HT1080 (cell line): ENCODE measurements around the gene CCNI. TPM values are rescaled to one million over a fixed set of nuclear protein-coding genes. Genes with fewer than 3 reads are reported as not detected.
"Not testable (repeated sequence)": the region's sequence is repeated elsewhere in the genome, so short reads cannot be mapped to it uniquely, and the experiment has no call there.

ENCODE experiments used
- DNase-seq: peaks from one replicate; pipeline ENCODE4 v3.0.0-alpha.2; 2015; ENCODE audit warnings: low read depth
- total RNA-seq: library from RNA; depleted of rRNA; stranded (reverse); fragments of >200 nt; shearing (Covaris generic); gene quantifications from 2 replicates; pipeline ENCODE4 v1.2.3, GENCODE V29; 2014

Gene CCNI
- total RNA-seq, 1 experiment from 2014 or later = 108 TPM

DNA sequence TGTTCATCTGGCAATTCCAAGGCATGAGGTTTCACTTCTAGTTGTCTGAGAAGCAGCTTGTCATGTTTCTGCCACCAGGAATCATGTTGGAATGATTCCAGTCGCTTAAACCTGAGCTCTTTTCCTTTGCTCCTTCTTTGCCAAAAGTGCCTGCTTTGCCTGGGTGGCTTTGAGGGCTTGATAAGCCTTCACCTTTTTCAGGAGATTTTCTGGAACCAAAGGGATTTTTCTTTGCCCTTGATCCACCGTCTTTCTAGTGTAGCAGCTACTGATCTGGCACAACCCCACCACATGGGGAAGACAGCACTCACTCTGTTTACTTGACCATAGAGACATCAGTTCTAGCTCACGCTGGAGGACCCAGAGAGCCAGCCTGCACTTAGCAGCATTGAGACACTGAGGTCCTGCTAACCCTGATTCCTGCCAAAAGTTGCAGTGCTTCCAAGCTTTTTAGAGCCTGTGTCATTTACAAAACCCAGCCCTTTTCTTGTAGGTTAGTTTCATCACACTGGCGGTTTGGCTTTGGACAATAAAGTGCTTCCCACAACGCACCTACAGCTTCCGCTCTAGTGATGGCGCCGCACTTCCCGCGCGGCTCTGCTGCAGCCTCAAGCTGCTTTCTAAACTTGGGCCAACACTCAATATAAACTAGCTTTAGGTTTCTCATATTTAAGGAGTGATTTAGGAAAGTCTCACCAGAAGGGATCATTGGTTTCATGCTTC, 7.3 kb upstream of the CCNI start:
- DNase-seq = no peak

DNA sequence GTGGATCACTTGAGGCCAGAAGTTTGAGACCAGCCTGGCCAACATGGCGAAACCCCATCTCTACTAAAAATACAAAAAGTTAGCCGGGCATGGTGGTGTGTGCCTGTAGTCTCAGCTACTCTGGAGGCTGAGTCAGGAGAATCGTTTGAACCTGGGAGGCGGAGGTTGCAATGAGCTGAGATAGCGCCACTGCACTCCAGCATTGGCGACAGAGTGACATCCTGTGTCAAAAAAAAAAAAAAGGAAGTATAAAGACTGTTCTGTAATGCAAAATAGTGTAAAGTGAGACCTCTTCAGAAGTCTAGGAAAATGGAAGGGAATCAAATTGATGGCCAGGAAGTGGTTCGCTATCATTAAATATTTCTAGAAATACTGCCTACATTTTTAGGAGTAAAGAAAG, 5.0 kb upstream of the CCNI start:
- DNase-seq = not testable (repeated sequence)

DNA sequence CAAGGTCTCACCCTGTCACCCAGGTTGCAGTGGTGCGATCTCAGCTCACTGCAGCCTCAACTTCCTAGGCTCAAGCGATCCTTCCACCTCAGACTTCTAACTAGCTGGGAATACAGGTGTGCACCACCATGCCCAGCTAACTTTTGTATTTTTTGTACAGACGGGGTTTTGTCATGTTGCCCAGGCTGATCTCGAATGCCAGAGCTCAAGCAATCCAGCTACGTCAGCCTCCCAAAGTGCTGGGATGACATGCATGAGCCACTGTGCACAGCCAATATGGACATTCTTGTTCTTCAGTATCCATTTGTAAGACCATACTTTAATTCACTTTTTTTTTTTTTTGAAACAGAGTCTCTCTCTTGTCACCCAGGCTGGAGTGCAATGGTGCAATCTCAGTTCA, 3.5 kb upstream of the CCNI start:
- no peak for DNase-seq

DNA sequence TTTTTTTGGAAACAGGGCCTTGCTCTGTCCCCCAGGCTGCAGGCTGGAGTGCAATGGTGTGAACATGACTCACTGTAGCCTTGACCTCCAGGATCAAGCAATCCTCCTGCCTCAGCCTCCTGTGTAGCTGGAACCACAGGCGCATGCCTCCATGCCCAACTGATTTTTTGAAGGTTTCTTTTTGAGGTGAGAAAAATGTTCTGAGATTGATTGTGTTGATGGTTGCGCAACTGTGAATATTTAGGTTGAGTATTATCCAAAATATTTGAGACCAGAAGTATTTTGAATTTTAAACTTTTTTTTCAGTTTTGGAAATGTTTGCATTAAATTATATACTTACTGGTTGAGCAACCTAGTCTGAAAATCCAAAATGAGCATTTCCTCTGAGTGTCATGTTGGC, 2.6 kb upstream of the CCNI start:
- DNase-seq = no peak

DNA sequence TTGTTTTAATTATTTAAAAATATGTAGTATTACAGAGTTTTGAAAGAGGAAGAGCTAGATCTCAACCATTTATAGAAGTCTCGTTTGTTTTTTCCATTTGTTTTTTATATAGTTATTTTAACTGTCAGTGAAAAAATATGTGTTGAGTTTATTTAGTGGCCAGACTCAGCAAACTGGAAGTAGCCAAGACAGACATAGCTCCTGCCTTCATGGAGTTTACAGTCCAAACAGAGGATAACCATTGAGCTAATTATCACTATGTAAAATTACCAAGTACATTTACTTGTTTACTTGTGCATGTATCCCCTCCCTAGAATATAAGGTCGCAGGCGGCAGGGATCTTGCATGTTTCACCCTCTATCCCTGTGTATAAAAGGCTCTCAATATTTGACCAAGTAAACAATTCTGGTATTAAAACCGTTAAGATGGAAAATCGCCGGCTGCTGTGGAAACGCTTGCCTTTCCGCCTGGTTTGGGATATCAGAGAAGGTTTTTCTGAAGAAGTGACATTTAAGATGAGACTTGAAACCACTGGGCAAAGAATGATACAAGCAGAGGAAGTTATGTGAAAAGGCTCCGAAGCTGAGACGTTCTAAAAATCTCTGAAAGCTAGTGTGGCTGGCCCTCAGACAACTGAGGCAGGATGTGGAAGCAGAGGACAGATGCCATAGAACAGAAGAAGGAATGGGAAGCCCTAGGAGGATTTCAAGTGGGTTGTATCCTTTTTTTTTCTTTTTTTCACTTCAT, 1.3 kb upstream of the CCNI start:
- DNase-seq = no peak

DNA sequence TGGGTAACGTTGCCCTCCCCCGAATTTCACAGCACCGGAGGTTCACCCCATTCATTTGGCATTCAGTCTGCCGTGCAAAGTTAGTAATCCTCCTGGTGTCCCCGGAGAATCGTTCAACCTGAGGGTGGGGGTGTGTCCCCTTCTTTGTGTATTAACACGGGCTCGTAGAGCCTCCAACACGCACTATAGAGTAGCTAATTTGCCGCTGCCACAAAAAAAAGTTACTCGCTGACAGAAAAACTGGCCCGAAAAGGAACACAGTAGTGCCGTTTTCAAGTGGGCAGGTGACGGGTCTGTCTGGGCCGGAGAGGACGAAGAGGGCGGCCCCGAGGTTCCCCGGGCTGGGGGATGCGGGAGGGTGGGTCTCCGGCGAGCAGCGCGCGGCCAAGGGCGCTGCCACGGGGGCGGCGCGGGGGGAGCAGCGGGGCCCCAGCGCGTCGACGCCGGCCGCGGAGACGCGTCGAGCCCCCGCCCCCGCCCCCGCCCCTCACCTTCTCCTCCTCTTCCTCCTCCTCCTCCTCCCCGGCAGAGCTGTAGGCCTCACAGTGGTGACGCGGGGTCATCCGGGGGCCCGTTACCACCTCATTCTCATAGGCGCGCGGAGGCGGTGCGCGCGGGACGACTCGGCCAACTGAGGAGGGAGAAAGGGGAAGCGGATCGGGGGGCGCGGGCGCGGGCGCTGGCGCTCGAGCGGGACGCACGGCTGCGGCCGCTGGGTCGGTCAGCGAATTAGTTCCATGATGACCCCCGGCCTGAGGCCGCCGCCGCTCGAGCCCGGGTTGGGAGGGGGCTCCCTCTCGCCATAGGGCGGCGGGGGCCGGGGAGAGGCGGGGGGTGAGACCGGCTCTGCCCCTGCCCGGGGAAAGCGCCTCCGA, 571 bp downstream of the CCNI start:
- peak; percentile 79 for DNase-seq

DNA sequence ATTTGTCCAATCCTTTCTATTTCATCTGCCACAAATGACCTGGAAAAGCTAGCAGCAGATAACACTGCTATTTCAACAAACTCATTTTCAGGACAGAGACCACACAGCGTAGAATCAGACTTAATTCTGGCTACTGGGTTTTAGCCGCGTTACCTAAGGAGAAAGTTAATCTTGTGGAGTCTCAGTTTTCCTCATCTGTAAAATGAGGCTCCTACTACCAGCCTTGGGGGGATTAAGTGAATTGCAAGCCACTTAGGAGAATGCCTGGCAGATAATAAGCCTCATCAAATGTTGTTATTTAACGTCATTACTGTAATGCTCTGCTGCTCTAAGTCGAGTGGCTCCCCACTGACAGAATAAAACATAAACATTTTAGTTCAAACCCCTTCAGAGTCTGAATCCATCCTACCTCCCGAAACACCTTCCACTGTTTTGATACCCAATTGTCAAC, 1.4 kb downstream of the CCNI start:
- DNase-seq = no peak

DNA sequence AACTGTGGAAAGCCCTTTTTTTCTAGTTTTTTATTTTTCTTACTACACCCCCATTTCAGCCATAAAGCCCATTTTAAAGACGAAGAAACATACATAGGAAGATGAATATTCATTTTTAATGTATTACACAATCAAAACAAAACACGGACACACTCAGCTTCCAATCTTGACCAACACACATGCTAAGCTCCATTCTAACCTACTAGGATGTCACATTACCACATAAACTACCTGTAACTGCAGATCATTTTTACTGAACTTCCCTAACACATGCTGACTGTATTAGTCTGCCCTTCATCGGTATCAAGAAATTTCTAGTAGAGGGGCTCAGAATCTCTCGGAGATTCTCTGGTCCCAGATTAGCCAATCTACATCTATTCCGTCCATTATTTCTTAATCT, 1.8 kb downstream of the CCNI start:
- DNase-seq = no peak

DNA sequence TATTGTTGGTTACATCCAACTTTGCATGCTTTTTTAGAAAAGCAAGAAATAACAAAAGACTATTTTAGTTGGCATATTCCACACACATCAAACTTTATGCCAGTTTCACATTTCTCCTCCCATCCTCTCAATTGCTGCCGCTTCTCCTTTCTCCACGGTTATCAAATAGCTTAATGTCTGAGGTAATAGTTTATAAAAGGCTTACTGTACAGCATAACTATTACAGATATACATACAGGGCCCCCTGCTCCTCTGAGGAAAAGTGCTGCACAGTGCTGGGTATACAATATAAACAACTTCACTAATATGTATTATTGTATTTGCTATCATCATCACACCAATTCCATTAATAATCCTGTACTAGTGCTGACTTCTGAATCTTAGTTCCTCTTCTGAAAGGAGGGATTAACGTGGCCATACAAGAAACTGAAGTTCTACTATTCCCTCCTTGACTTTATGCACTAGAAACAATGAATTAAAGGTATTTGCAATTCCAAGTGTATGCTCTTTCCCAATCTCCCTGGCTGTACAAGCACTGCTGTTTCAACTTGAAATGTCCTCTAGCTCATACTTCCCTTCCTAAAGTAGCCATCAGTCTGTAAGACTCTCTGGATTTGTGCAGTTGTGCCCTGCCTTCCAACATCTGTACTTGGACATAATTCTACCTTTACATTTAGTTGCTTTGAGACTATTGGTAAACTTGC, 2.5 kb downstream of the CCNI start:
- no peak for DNase-seq

DNA sequence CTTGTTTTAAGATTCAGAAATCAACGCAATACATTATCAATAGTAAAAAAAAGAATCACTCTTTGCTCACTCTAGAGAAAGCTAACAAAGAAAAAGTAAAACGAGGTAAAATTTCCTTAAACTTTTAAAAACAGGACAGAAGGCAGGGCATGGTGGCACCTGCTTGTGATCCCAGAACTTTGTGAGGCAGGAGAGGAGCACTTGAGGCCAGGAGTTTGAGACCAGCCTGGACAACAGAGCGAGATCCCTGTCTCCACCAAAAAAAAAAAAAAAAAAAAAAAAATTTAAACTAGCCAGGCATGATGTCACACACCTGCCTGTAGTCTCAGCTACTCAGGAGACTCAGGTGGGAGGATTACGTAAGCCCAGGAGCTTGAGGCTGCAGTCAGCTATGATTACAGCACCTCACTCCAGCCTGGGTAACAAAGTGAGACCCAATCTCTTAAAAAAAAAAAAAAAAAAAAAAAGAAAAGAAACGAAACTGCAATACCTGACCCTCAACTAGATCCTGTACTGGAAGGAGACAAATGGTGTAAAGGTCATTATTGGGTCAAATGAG, 3.5 kb downstream of the CCNI start:
- no peak for DNase-seq

DNA sequence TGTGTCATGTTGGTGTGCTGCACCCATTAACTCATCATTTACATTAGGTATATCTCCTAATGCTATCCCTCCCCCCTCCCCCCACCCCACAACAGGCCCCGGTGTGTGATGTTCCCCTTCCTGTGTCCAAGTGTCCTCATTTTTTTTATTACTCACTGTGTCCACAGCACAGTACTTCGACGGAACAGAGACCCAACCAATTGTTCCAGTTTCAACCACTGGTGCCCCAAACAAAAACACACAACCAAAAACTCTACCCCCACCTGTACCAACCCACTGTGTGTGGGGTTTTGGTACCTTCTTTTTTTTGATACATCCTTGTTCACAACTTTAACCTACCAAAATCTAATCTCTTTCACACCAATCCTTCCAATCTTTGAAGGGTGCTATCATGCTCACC, 6.3 kb downstream of the CCNI start:
- not testable (repeated sequence) for DNase-seq

DNA sequence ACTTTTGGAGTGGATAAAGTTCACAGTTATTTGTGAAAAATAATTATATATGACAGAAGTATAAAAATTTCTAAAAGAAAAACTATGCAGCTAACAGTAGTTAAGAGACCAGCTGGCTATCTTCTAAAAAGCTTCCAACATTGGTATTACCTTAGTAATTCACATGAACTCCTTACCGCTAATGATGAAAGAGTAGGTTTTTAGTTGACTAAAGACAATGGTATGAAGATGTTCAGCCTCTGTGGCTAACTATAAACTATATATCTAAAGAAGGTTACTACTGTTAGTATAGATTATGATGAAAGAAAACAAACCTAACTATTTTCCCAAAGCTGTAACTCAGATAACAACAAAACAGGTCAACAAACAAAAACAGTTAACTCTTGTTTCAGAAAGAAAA, 10.4 kb downstream of the CCNI start:
- DNase-seq = no peak

DNA sequence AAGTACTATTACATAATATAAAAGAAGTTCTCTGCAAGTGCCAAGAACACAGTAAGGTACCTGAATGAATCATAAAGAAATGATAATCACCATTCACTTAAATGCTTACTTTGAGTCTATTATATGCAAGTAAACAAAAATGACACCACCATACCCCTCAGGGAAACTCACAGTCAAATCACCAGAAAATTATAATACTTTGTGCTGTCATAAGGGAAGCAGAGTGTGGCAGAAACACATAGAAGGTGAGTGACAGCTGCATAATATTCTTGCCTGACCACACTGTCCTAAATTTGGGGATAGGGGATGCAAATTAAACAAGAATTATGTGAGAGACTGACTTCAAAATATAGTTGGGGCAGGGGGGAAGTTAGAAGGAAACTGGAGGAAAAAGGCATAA, 12.9 kb downstream of the CCNI start:
- no peak for DNase-seq

DNA sequence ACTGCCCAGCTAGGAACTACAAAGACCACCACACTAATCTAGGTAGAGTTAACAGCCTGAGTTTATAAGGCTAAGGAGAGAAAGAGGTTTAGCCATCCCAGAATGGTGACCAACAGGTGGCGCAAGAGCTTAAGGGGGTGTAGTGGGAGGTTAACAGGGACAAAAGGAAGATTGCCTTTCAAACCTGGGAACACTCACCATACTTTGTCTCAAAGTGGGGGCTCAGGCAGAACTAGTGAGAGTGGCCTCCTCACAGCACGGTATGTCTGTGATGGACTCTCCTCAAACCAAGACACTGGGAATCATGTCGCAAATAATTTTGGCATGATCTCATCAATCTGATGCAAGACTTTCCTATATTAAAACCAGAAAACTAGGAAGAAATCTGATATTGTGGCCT, 23.4 kb downstream of the CCNI start:
- peak; percentile 52 for DNase-seq

DNA sequence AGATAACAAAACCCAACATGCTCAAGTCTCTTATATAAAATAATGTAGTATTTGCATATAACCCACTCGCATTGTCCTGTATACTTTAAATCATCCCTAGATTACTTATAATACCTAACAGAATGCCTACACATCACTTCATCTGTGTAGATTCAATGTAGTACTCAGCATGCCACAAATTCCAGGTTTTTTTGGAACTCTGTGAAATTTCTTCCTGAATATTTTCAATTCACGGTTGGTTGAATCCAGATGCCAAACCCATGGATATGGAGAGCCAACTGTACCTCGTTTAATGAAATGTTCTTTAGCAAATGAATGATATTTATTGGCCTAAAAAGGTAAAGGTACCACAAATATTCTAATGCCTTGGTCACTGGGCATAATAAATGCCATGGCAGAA, 24.8 kb downstream of the CCNI start:
- DNase-seq = no peak

DNA sequence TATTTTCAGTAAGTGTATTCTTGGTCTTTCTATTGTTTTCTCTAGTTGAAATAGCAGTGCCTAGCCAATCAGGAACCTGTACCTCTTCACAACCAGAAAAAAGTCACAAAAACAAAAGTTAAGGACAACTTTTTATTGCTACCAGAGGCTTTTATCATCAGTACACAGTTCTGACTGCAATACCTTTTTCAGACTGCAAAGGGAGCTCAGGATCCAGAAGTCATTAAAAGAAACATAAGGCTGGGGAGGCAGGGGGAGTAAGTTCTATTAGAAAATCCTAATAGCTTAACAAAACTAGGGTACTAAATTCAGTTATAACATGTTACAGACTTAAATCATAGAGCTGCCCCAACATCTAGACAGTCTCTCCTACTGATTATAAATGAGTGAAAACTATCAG, 28.8 kb downstream of the CCNI start:
- DNase-seq = no peak

DNA sequence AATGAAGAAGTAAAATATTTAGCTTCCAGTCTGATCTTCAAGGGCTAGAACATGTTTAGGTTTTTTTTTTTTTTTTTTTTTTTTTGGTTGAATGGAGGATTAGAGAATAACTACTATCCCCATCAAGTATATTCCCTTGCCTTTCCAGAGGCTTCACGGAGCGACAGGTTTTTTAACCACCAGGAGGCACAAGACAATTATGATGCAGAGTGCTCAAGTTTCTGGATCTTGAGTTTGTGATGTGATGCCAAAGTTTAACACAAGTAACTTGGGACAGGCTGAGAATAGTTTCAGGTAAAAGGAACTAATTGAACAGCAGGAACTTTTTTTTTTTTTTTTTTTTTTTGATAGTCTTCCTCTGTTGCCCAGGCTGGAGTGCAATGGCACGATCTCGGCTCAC, 30.3 kb downstream of the CCNI start:
- no peak for DNase-seq

DNA sequence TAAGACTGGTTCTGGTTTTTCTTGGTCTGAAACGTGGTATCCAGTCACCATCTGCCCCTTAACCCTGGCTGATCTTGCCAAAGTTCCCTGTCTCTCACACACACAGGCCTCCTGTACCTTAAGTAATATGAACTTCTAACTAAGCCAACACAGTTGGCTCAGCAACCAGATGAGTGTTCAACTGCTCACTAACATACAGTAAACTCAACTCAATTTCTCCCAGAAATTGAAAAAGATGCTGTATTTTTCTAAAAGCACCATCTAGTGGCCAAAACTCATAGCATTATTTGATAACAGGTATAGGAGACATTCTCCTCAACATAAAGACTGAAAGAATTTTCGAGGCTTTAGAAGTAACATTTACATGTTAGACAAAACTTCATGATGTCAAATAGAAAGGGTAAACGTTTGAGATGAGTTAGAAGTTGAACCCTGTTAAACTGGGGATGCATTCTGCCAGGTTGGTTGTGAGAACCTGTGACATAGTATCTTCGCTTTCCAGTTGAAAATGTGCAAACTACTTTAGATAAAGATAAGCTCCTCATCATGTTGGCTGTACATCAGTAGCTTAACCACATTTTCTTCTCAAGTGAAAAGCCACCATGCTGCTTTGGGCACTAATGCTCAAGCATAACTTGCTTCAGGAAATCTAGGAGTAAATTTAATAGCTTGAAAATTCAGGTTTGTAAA, 31.2 kb downstream of the CCNI start:
- DNase-seq = peak; percentile 52

DNA sequence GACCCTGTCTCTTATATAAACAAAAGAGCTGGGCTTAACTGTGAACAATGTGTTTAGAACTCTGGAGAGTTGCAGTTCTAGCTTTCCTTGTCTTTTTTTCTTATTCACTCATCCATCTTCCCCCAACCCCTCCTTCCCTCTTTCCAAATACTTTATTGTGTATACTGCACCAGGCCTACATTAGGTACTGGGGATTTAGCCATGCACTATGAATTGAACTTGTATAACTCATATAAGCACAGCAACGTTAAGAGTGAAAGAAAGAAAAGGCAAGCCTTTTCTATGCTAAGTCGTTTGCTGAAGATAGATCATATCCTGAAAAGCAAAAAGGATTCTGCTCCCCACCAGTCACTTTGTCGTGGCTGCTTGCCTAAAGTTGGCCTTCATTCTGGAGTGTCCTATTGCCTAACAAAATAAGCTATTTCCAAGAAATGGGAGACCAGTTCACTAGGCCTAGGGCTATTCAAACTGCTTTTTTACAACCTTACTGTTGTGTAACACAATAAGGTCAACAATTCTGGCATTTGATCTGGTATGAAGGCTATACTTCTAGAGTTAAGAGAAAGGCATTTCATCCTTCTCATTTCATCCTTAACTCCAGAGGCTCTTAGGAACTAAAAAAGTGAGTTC, 32.2 kb downstream of the CCNI start:
- DNase-seq = no peak
